DOHH2 (cell line): ENCODE results near the gene ZMAT3.

ENCODE experiments used
- H3F3A ChIP-seq: fragments of 200-600 bp; sonication (generic), shearing (Covaris generic); 2 replicates; pipeline ENCODE4 v1.6.0; 2016; ENCODE audit warnings: antibody characterized with exemption, mild to moderate bottlenecking; ENCODE audit not compliant: control insufficient read depth, insufficient read depth
- H3K27ac ChIP-seq: fragments of 200-600 bp; sonication (generic); 2 replicates; pipeline ENCODE4 v1.5.1; 2014; ENCODE audit warnings: low read depth, mild to moderate bottlenecking, low read length, moderate library complexity
- H3K27me3 ChIP-seq: fragments of 200-600 bp; sonication (generic); 2 replicates; pipeline ENCODE4 v1.6.1; 2014; ENCODE audit warnings: mild to moderate bottlenecking, low read length, mixed read lengths; ENCODE audit not compliant: control insufficient read depth
- H3K36me3 ChIP-seq: fragments of 200-600 bp; sonication (generic); 2 replicates; pipeline ENCODE4 v1.6.1; 2014; ENCODE audit warnings: mild to moderate bottlenecking, low read length, moderate library complexity, mixed read lengths; ENCODE audit not compliant: control insufficient read depth
- H3K4me1 ChIP-seq: fragments of 200-600 bp; sonication (generic); 2 replicates; pipeline ENCODE4 v1.6.1; 2014; ENCODE audit warnings: mild to moderate bottlenecking, low read length, mixed read lengths; ENCODE audit not compliant: control insufficient read depth
- H3K4me2 ChIP-seq: fragments of 200-600 bp; sonication (generic); 2 replicates; pipeline ENCODE4 v1.6.0; 2014; ENCODE audit warnings: mild to moderate bottlenecking, low read length, moderate library complexity
- H3K4me3 ChIP-seq: fragments of 200-600 bp; sonication (generic); 2 replicates; pipeline ENCODE4 v1.5.1; 2014; ENCODE audit warnings: mild to moderate bottlenecking, low read length, mixed read lengths
- H3K79me2 ChIP-seq: fragments of 200-600 bp; sonication (generic); 2 replicates; pipeline ENCODE4 v1.6.1; 2014; ENCODE audit warnings: mild to moderate bottlenecking, low read length, mixed read lengths; ENCODE audit not compliant: control insufficient read depth
- H3K9me2 ChIP-seq: fragments of 200-600 bp; sonication (generic); replicated peaks from 2 replicates; pipeline ENCODE4 v1.6.1; 2014; ENCODE audit warnings: mild to moderate bottlenecking, low read length, mixed read lengths; ENCODE audit not compliant: control insufficient read depth
- H3K9me3 ChIP-seq: fragments of 200-600 bp; sonication (generic); 2 replicates; pipeline ENCODE4 v1.6.1; 2014; ENCODE audit warnings: antibody characterized with exemption, low read length, mixed read lengths; ENCODE audit not compliant: control insufficient read depth, insufficient read depth
- H4K20me1 ChIP-seq: fragments of 200-600 bp; sonication (generic); 2 replicates; pipeline ENCODE4 v1.6.0; 2014; ENCODE audit warnings: low read depth, mild to moderate bottlenecking, antibody characterized with exemption, low read length, moderate library complexity; ENCODE audit not compliant: control insufficient read depth, insufficient read depth
- CTCF ChIP-seq: fragments of 200-600 bp; sonication (generic); IDR thresholded peaks from one replicate; pipeline ENCODE4 v1.5.1; 2014; ENCODE audit warnings: antibody characterized with exemption, mild to moderate bottlenecking, low read depth, low read length; ENCODE audit not compliant: poor library complexity, severe bottlenecking
- EZH2phosphoT487 ChIP-seq: fragments of 200-600 bp; sonication (generic); IDR thresholded peaks from 2 replicates; pipeline ENCODE4 v1.6.1; 2017; ENCODE audit warnings: borderline replicate concordance, mild to moderate bottlenecking, antibody characterized with exemption, low read length, moderate library complexity, mixed read lengths

Gene ZMAT3

DNA sequence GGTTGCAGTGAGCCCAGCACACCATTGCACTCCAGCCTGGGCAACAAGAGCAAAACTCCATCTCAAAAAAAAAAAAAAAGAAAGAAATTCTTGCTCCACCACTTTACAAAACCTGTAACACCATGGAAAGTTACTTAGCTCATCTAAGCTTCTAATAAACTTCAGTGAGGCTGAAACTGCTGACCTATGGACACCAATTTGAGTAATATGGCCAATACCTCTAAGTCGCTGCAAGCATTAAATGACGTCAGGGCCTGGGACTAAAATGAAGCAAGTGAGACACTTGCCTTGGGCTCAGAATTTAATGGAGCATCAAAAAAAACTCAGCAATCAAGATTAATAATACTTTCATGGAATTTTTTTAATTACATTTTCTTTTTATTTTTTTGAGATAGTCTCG lies 42.5 kb downstream of the ZMAT3 start:
- Histone ChIP-seq H3K9me3 (no peaks in the 10 kb centered on the region), H4K20me1 (no peaks in the 10 kb centered on the region), H3K79me2 (peaks cover 6% of the 10 kb centered on the region), H3F3A (no peaks in the 10 kb centered on the region), H3K27ac (no peak overlapping the region), H3K4me2 (no peak overlapping the region), H3K9me2 (no peaks in the 10 kb centered on the region), H3K36me3 (peaks cover 8% of the 10 kb centered on the region), H3K27me3 (no peaks in the 10 kb centered on the region), H3K4me1 (no peaks in the 10 kb centered on the region), H3K4me3 (no peak overlapping the region)
- TF ChIP-seq CTCF (no peak), EZH2phosphoT487 (no peak)

DNA sequence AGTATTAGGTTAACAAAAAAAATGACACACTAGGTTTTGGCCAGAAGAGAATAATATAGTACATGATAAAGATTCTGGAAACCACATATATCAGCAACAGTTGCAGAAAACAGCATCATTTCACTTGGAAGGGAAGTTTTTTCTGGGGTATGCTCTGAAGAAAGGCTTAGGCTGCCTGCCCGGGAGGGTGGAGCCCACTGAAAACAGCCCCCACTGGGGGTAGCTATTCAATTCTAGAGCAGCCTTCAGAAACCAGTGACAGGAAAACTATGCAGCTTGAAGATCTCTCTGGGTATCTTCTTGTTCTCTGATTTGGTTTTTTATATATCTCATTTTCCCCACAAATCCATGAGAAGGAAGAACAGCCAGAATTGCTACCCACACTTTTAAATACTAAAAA lies 43.2 kb downstream of the ZMAT3 start:
- no peaks in the 10 kb centered on the region for H3K9me2 ChIP-seq
- peaks cover 8% of the 10 kb centered on the region for H3K36me3 ChIP-seq
- no peak overlapping the region for H3K27ac ChIP-seq
- H3K79me2 ChIP-seq, result no peaks in the 10 kb centered on the region
- H3K27me3 ChIP-seq, result no peaks in the 10 kb centered on the region
- H3F3A ChIP-seq, result no peaks in the 10 kb centered on the region
- no peaks in the 10 kb centered on the region for H3K9me3 ChIP-seq
- H3K4me3 ChIP-seq, result no peak overlapping the region
- H3K4me1 ChIP-seq, result no peaks in the 10 kb centered on the region
- no peak for TF ChIP-seq EZH2phosphoT487
- TF ChIP-seq CTCF, result no peak
- H3K4me2 ChIP-seq, result no peak overlapping the region
- no peaks in the 10 kb centered on the region for H4K20me1 ChIP-seq

DNA sequence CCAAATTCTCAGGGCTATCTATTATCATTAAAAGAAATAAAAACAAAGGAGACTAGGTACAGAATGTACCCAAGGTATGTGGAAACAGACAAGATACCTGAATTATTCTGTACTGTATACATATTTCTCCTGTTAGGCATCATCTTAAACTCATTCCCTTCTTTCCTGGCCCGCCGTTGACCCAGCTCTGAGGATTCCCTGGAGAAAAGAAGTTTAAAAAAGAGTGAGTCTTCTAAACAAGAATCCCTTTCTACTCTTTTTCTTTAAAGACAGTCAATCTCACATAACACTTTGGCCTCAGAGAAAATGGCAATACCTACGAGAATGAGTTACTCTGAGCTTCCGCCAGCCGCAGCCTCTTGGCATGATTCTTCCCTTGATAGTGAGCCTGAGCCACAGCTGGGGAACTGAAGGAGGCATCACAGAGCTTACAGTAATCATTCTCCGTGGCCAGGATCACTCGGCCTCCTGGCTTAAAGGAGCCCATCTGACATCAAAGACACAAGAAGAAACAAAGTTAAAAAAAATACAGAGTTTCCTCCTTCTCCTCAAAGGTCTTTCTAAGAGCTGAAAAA lies 44.2 kb downstream of the ZMAT3 start:
- no peaks in the 10 kb centered on the region for H3K9me3 ChIP-seq
- TF ChIP-seq EZH2phosphoT487 (no peak), CTCF (no peak)
- peaks cover 8% of the 10 kb centered on the region for H3K36me3 ChIP-seq
- H3K27ac ChIP-seq, result no peak overlapping the region
- no peaks in the 10 kb centered on the region for H3K4me1 ChIP-seq
- H3K9me2 ChIP-seq, result no peaks in the 10 kb centered on the region
- no peaks in the 10 kb centered on the region for H3K27me3 ChIP-seq
- no peak overlapping the region for H3K4me3 ChIP-seq
- no peak overlapping the region for H3K4me2 ChIP-seq
- no peaks in the 10 kb centered on the region for H3F3A ChIP-seq
- no peaks in the 10 kb centered on the region for H4K20me1 ChIP-seq
- no peaks in the 10 kb centered on the region for H3K79me2 ChIP-seq
